GM12865 (cell line): ENCODE measurements around the gene ZNF618.
"Not testable (repeated sequence)": the region's sequence is repeated elsewhere in the genome, so short reads cannot be mapped to it uniquely, and the experiment has no call there.

ENCODE experiments used
- DNase-seq: peaks from one replicate; pipeline ENCODE4 v3.0.0; 2010; ENCODE audit warnings: low read depth
- H3K4me3 ChIP-seq: 2 replicates; pipeline ENCODE4 v1.5.1; 2011; ENCODE audit warnings: mild to moderate bottlenecking, low read depth, low read length, control low read depth
- TF ChIP-seq, protein P1 (sequence below): IDR thresholded peaks from 2 replicates; pipeline ENCODE4 v1.5.1; 2011; ENCODE audit warnings: low read length, control low read depth, low read depth, inconsistent platforms; ENCODE audit not compliant: insufficient read depth; ENCODE audit errors: missing control alignments

Gene ZNF618

GRCh38 chr9:114080195-114080772 lies 204.2 kb downstream of the ZNF618 start:
- DNase-seq, result no peak
- TF ChIP-seq, protein P1, sequence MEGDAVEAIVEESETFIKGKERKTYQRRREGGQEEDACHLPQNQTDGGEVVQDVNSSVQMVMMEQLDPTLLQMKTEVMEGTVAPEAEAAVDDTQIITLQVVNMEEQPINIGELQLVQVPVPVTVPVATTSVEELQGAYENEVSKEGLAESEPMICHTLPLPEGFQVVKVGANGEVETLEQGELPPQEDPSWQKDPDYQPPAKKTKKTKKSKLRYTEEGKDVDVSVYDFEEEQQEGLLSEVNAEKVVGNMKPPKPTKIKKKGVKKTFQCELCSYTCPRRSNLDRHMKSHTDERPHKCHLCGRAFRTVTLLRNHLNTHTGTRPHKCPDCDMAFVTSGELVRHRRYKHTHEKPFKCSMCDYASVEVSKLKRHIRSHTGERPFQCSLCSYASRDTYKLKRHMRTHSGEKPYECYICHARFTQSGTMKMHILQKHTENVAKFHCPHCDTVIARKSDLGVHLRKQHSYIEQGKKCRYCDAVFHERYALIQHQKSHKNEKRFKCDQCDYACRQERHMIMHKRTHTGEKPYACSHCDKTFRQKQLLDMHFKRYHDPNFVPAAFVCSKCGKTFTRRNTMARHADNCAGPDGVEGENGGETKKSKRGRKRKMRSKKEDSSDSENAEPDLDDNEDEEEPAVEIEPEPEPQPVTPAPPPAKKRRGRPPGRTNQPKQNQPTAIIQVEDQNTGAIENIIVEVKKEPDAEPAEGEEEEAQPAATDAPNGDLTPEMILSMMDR, result no peak
- H3K4me3 ChIP-seq, result no peak overlapping the region

DNA sequence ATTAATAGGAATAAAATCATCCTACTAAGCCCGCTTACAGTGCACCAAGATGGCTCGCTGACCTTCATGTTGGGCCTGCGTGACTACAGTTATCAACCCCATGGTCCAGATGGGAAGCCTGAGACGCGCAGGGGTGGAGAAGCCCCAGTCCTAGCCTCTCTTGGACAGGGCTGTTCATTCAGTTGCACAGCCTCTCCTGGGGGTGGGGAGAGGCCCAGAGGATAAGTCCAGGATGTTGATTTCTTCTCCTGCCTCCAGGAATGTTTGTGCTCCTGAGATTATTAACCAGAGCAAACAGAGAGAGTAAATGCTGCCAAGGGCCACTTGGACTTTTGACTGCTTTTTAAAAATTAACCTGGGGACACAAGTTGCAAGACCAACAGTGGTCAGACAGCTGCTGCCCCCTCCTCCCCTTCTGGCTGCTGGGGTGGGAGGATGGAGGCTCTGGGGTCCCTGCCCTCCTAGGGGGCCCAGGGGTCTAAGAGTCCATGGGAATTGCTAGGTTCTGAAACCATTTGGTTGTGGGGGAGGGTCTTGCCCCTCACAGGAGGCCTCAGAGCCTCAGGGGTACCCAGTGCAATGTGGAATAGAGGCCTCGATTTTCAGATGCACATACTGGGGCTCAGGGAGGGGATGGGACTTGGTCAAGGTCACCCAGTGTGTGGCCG lies 204.8 kb downstream of the ZNF618 start:
- no peak overlapping the region for H3K4me3 ChIP-seq
- DNase-seq, result no peak
- TF ChIP-seq, protein P1, result no peak

GRCh38 chr9:114081441-114082016 lies 205.4 kb downstream of the ZNF618 start:
- TF ChIP-seq, protein P1, result no peak
- DNase-seq, result no peak
- H3K4me3 ChIP-seq, result no peak overlapping the region

- TF ChIP-seq, protein P1, result peak; percentile 88
- no peak overlapping the region for H3K4me3 ChIP-seq
- peak; percentile 81 for DNase-seq
Observed at GRCh38 chr9:114082017-114082762, 206.1 kb downstream of the ZNF618 start.

GRCh38 chr9:114082763-114083412 lies 206.8 kb downstream of the ZNF618 start:
- H3K4me3 ChIP-seq, DNase-seq: not testable (repeated sequence)

GRCh38 chr9:114083666-114084065 lies 207.6 kb downstream of the ZNF618 start:
- DNase-seq, result no peak
- TF ChIP-seq, protein P1, result no peak
- no peak overlapping the region for H3K4me3 ChIP-seq
